ENCODE results near the gene KMT2D.

KMT2D gene

GRCh38 chr12:49040364-49040855 lies 20.2 kb downstream of the KMT2D start:
- H3K4me1 ChIP-seq (ENCODE audit: insufficient read depth, low read length), result no peaks in the 10 kb centered on the region
- no peaks in the 10 kb centered on the region for H3K9me3 ChIP-seq (ENCODE audit: control insufficient read depth, insufficient read depth, low read length)
- H3K36me3 ChIP-seq (ENCODE audit: insufficient read depth, low read length), result peaks cover 27% of the 10 kb centered on the region
- no peak overlapping the region for H3K9ac ChIP-seq (ENCODE audit: low read depth, low read length)

- Histone ChIP-seq H3K9ac (ENCODE audit: low read depth, low read length) (no peak overlapping the region), H3K36me3 (ENCODE audit: insufficient read depth, low read length) (peaks cover 32% of the 10 kb centered on the region)
Observed at GRCh38 chr12:49039421-49040363, 20.9 kb downstream of the KMT2D start.

GRCh38 chr12:49038291-49038955 lies 22.2 kb downstream of the KMT2D start:
- Histone ChIP-seq H3K9ac (ENCODE audit: low read depth, low read length) (no peak overlapping the region), H3K36me3 (ENCODE audit: insufficient read depth, low read length) (peaks cover 29% of the 10 kb centered on the region), H3K9me3 (ENCODE audit: control insufficient read depth, insufficient read depth, low read length) (no peaks in the 10 kb centered on the region), H3K4me1 (ENCODE audit: insufficient read depth, low read length) (no peaks in the 10 kb centered on the region)

More at GRCh38 chr12:49039421-49040363, 20.9 kb downstream of the KMT2D start:
- no peaks in the 10 kb centered on the region for H3K9me3 ChIP-seq (ENCODE audit: control insufficient read depth, insufficient read depth, low read length)
- H3K4me1 ChIP-seq (ENCODE audit: insufficient read depth, low read length), result no peaks in the 10 kb centered on the region

- no peaks in the 10 kb centered on the region for H3K9me3 ChIP-seq (ENCODE audit: control insufficient read depth, insufficient read depth, low read length)
- H3K36me3 ChIP-seq (ENCODE audit: insufficient read depth, low read length), result peaks cover 24% of the 10 kb centered on the region
- no peaks in the 10 kb centered on the region for H3K4me1 ChIP-seq (ENCODE audit: insufficient read depth, low read length)
- no peak overlapping the region for H3K9ac ChIP-seq (ENCODE audit: low read depth, low read length)
Observed at GRCh38 chr12:49037947-49038237, 22.7 kb downstream of the KMT2D start.

GRCh38 chr12:49037111-49037946 lies 23.3 kb downstream of the KMT2D start:
- Histone ChIP-seq H3K9me3 (ENCODE audit: control insufficient read depth, insufficient read depth, low read length) (no peaks in the 10 kb centered on the region), H3K4me1 (ENCODE audit: insufficient read depth, low read length) (no peaks in the 10 kb centered on the region), H3K36me3 (ENCODE audit: insufficient read depth, low read length) (peaks cover 22% of the 10 kb centered on the region), H3K9ac (ENCODE audit: low read depth, low read length) (no peak overlapping the region)

GRCh38 chr12:49036029-49036428 lies 24.6 kb downstream of the KMT2D start:
- Histone ChIP-seq H3K9ac (ENCODE audit: low read depth, low read length) (no peak overlapping the region), H3K36me3 (ENCODE audit: insufficient read depth, low read length) (peaks cover 33% of the 10 kb centered on the region), H3K4me1 (ENCODE audit: insufficient read depth, low read length) (no peaks in the 10 kb centered on the region), H3K9me3 (ENCODE audit: control insufficient read depth, insufficient read depth, low read length) (no peaks in the 10 kb centered on the region)

- no peaks in the 10 kb centered on the region for H3K4me1 ChIP-seq (ENCODE audit: insufficient read depth, low read length)
- peaks cover 41% of the 10 kb centered on the region for H3K36me3 ChIP-seq (ENCODE audit: insufficient read depth, low read length)
- no peak overlapping the region for H3K9ac ChIP-seq (ENCODE audit: low read depth, low read length)
- no peaks in the 10 kb centered on the region for H3K9me3 ChIP-seq (ENCODE audit: control insufficient read depth, insufficient read depth, low read length)
Observed at GRCh38 chr12:49034286-49034622, 26.3 kb downstream of the KMT2D start.

GRCh38 chr12:49033611-49034285 lies 26.8 kb downstream of the KMT2D start:
- H3K9ac ChIP-seq (ENCODE audit: low read depth, low read length), result no peak overlapping the region
- H3K36me3 ChIP-seq (ENCODE audit: insufficient read depth, low read length), result peaks cover 38% of the 10 kb centered on the region
- no peaks in the 10 kb centered on the region for H3K9me3 ChIP-seq (ENCODE audit: control insufficient read depth, insufficient read depth, low read length)
- no peaks in the 10 kb centered on the region for H3K4me1 ChIP-seq (ENCODE audit: insufficient read depth, low read length)

- H3K9ac ChIP-seq (ENCODE audit: low read depth, low read length), result no peak overlapping the region
- no peaks in the 10 kb centered on the region for H3K4me1 ChIP-seq (ENCODE audit: insufficient read depth, low read length)
- peaks cover 45% of the 10 kb centered on the region for H3K36me3 ChIP-seq (ENCODE audit: insufficient read depth, low read length)
- H3K9me3 ChIP-seq (ENCODE audit: control insufficient read depth, insufficient read depth, low read length), result no peaks in the 10 kb centered on the region
Observed at GRCh38 chr12:49032679-49033447, 27.7 kb downstream of the KMT2D start.

GRCh38 chr12:49032276-49032675 lies 28.3 kb downstream of the KMT2D start:
- peaks cover 48% of the 10 kb centered on the region for H3K36me3 ChIP-seq (ENCODE audit: insufficient read depth, low read length)
- no peaks in the 10 kb centered on the region for H3K9me3 ChIP-seq (ENCODE audit: control insufficient read depth, insufficient read depth, low read length)
- no peaks in the 10 kb centered on the region for H3K4me1 ChIP-seq (ENCODE audit: insufficient read depth, low read length)
- no peak overlapping the region for H3K9ac ChIP-seq (ENCODE audit: low read depth, low read length)

- peaks cover 44% of the 10 kb centered on the region for H3K36me3 ChIP-seq (ENCODE audit: insufficient read depth, low read length)
- H3K9me3 ChIP-seq (ENCODE audit: control insufficient read depth, insufficient read depth, low read length), result no peaks in the 10 kb centered on the region
- no peaks in the 10 kb centered on the region for H3K4me1 ChIP-seq (ENCODE audit: insufficient read depth, low read length)
- no peak overlapping the region for H3K9ac ChIP-seq (ENCODE audit: low read depth, low read length)
Observed at GRCh38 chr12:49031573-49032161, 28.9 kb downstream of the KMT2D start.

- Histone ChIP-seq H3K9me3 (ENCODE audit: control insufficient read depth, insufficient read depth, low read length) (no peaks in the 10 kb centered on the region), H3K4me1 (ENCODE audit: insufficient read depth, low read length) (no peaks in the 10 kb centered on the region), H3K36me3 (ENCODE audit: insufficient read depth, low read length) (peaks cover 42% of the 10 kb centered on the region), H3K9ac (ENCODE audit: low read depth, low read length) (no peak overlapping the region)
Observed at GRCh38 chr12:49030714-49031572, 29.7 kb downstream of the KMT2D start.
